CD4-positive, alpha-beta T cell (primary cell): ENCODE measurements around the gene SDHB. TPM values are rescaled to one million over a fixed set of nuclear protein-coding genes. Genes with fewer than 3 reads are reported as not detected.

Experiments
- ATAC-seq: fragments of 200-7000 bp; cut with Tn5 transposase; one replicate; pipeline ENCODE4 v1.10.0; 2022; ENCODE audit warnings: mild to moderate bottlenecking; ENCODE audit not compliant: poor library complexity
- CTCF ChIA-PET: fragments of 350-600 bp; sonication (Branson Sonifier 250); formaldehyde crosslinking; loops from one replicate; lab custom pipeline; 2021; ENCODE audit warnings: antibody characterized with exemption, inconsistent platforms; lab: Charles Lee
- POLR2A ChIA-PET: fragments of 350-600 bp; sonication (Branson Sonifier 250); formaldehyde crosslinking; loops from one replicate; lab custom pipeline; 2021; ENCODE audit warnings: antibody characterized with exemption, inconsistent platforms; lab: Charles Lee
- DNase-seq, 14 experiments: peaks; one replicate each; pipeline ENCODE4 v3.0.0-alpha.2; 2013 to 2020; ENCODE audit warnings: mixed read lengths in 2 of 14
- H3K27ac ChIP-seq, 2 donors: one replicate each; pipeline versions ENCODE4 v1.5.1 to v1.7.0; 2013; ENCODE audit warnings: low read length in 2 of 2, low read depth in 1 of 2, mild to moderate bottlenecking in 1 of 2
- H3K27me3 ChIP-seq, 2 experiments: 1 replicate in 1 of 2; 2 replicates in 1 of 2; pipeline versions ENCODE4 v1.6.1 to v1.7.0; 2013; ENCODE audit warnings: low read length in 2 of 2, control low read depth in 1 of 2, mild to moderate bottlenecking in 1 of 2, moderate library complexity in 1 of 2; ENCODE audit not compliant: insufficient read depth in 2 of 2, control insufficient read depth in 1 of 2
- H3K36me3 ChIP-seq: one replicate; pipeline ENCODE4 v1.6.1; 2013; ENCODE audit warnings: low read length, control low read depth; ENCODE audit not compliant: insufficient read depth
- H3K4me1 ChIP-seq: one replicate; pipeline ENCODE4 v1.6.1; 2013; ENCODE audit warnings: low read length, control low read depth; ENCODE audit not compliant: insufficient read depth
- H3K4me3 ChIP-seq: one replicate; pipeline ENCODE4 v1.5.1; 2013; ENCODE audit warnings: mild to moderate bottlenecking, low read length, moderate library complexity
- H3K9me3 ChIP-seq, 2 experiments: 1 replicate in 1 of 2; 2 replicates in 1 of 2; pipeline versions ENCODE4 v1.6.1 to v1.7.0; 2013; ENCODE audit warnings: low read length in 2 of 2, mild to moderate bottlenecking in 2 of 2, control low read depth in 1 of 2, moderate library complexity in 1 of 2; ENCODE audit not compliant: control insufficient read depth in 1 of 2, insufficient read depth in 1 of 2
- H3K27ac Mint-ChIP-seq: one replicate; pipeline ENCODE4 v1.8.0; 2020; ENCODE audit warnings: mixed read lengths
- H3K27me3 Mint-ChIP-seq: one replicate; pipeline ENCODE4 v1.8.0; 2021; ENCODE audit warnings: mixed read lengths
- H3K36me3 Mint-ChIP-seq: one replicate; pipeline ENCODE4 v1.8.0; 2021; ENCODE audit warnings: low read depth, mixed read lengths
- H3K4me1 Mint-ChIP-seq: one replicate; pipeline ENCODE4 v1.8.0; 2021; ENCODE audit warnings: low read depth, mixed read lengths
- H3K4me3 Mint-ChIP-seq: one replicate; pipeline ENCODE4 v1.8.0; 2020; ENCODE audit warnings: mild to moderate bottlenecking, mixed read lengths
- H3K9me3 Mint-ChIP-seq: one replicate; pipeline ENCODE4 v1.8.0; 2020; ENCODE audit warnings: mixed read lengths
- intact Hi-C, 2 experiments: fragments of 100-400 bp; cut with DNase I in 1 of 2; cut with micrococcal nuclease in 1 of 2; formaldehyde crosslinking; loops; one replicate each; pipeline versions ENCODE4 v1.15.1 to v1.9.0; 2023 to 2025; cut with DNase I, micrococcal nuclease
- total RNA-seq, 174 experiments: library from RNA in 2 of 174; stranded (reverse) in 2 of 174; gene quantifications; one replicate each; pipeline ENCODE4 v1.2.3 and lab custom pipeline; 2021 to 2026
- TF ChIP-seq, protein P1 (sequence below): fragments of 200-600 bp; IDR thresholded peaks from one replicate; pipeline ENCODE4 v1.8.0; 2022; ENCODE audit warnings: antibody characterized with exemption, mild to moderate bottlenecking

The SDHB gene
- total RNA-seq, 2 experiments from 2014 or later, result 53.9 to 56.2 TPM

DNA sequence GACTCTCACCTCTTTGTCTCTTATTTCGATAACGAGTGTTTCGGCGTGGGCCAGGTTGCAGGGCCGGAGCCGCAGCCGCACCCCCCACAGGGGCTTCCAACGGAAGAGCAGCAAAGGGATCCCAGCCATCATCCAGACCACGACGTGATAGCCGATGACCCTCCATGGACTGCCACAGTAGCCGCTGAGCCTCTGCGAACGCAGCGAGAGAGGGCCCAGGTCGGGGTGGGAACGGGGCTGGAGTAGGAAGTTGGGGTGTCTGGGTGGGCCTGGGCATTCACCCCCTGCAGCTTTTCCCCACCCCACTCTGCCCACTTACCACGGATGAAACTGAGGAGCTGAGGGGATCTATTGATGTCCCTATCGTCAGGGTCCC is 48.5 kb downstream of the SDHB start:
- ChIA-PET POLR2A (no interaction called here), CTCF (no interaction called here)
- Histone ChIP-seq H3K36me3 (peaks cover 40% of the 10 kb centered on the region), H3K4me1 (peaks cover 16% of the 10 kb centered on the region), H3K27ac (no peak overlapping the region), H3K9me3 (no peaks in the 10 kb centered on the region), H3K27me3 (no peaks in the 10 kb centered on the region), H3K4me3 (no peak overlapping the region)
- no peak overlapping the region for H3K4me3 Mint-ChIP-seq
- intact Hi-C loops, result no loop called here
- DNase-seq (no peak), ATAC-seq (no peak)
- H3K27ac Mint-ChIP-seq, result no peak overlapping the region
- H3K4me1 Mint-ChIP-seq, result peaks cover 4% of the 10 kb centered on the region
- no peaks in the 10 kb centered on the region for H3K27me3 Mint-ChIP-seq
- TF ChIP-seq, protein P1, sequence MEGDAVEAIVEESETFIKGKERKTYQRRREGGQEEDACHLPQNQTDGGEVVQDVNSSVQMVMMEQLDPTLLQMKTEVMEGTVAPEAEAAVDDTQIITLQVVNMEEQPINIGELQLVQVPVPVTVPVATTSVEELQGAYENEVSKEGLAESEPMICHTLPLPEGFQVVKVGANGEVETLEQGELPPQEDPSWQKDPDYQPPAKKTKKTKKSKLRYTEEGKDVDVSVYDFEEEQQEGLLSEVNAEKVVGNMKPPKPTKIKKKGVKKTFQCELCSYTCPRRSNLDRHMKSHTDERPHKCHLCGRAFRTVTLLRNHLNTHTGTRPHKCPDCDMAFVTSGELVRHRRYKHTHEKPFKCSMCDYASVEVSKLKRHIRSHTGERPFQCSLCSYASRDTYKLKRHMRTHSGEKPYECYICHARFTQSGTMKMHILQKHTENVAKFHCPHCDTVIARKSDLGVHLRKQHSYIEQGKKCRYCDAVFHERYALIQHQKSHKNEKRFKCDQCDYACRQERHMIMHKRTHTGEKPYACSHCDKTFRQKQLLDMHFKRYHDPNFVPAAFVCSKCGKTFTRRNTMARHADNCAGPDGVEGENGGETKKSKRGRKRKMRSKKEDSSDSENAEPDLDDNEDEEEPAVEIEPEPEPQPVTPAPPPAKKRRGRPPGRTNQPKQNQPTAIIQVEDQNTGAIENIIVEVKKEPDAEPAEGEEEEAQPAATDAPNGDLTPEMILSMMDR, result no peak
- peaks cover 33% of the 10 kb centered on the region for H3K36me3 Mint-ChIP-seq
- H3K9me3 Mint-ChIP-seq, result no peaks in the 10 kb centered on the region

DNA sequence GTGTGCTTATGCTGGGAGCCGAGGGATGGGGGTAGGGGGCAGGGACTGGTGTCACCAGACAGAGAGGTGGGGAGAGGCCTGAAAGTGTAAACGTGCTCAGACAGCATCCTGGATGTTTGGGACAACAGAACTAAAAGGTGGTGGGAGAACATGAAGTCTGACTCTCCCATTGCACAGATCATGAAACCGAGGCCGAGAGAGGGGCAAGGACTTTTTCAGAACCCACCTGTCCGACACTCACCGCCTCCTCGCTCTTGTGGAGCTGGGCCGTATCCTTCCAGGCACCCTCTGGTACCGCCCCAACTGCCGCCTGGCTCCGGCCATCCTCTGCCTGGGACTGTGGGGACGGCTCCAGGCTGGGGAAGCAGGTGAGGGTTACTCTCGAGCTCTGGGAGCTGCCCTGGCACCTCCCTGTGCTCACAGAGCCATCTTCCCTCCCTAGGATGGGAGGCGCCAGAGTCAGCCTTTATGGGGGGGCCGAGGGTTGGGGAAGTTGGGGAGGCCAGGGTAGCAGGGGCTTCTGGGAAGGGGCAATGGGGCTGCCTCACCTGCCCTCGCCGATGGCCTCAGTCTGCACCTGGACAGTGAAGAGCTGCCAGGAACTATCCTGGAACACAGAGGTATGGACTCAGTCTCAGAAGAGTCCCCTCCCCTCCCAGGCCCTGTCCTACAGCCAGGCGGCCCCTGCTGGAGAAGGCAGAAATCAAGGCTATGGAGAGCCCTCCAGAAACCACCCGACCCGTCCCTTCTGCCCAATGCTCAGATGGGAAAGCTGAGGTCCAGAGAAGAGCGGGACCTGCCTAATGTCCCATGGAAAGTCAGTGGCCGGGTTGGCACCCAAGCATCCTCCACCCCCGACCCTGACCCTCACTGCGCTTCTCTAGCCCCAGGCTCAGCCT is 49.1 kb downstream of the SDHB start:
- H3K9me3 ChIP-seq, result no peaks in the 10 kb centered on the region
- ATAC-seq (no peak), DNase-seq (no peak)
- ChIA-PET POLR2A (no interaction called here), CTCF (no interaction called here)
- TF ChIP-seq, protein P1, result no peak
- H3K27ac ChIP-seq, result no peak overlapping the region
- intact Hi-C loops, result no loop called here
- Mint-ChIP-seq H3K27me3 (no peaks in the 10 kb centered on the region), H3K4me3 (no peak overlapping the region), H3K36me3 (peaks cover 32% of the 10 kb centered on the region), H3K9me3 (no peaks in the 10 kb centered on the region), H3K4me1 (no peaks in the 10 kb centered on the region), H3K27ac (no peak overlapping the region)
- H3K4me3 ChIP-seq, result no peak overlapping the region
- H3K36me3 ChIP-seq, result peaks cover 42% of the 10 kb centered on the region
- H3K4me1 ChIP-seq, result peaks cover 9% of the 10 kb centered on the region
- no peaks in the 10 kb centered on the region for H3K27me3 ChIP-seq

DNA sequence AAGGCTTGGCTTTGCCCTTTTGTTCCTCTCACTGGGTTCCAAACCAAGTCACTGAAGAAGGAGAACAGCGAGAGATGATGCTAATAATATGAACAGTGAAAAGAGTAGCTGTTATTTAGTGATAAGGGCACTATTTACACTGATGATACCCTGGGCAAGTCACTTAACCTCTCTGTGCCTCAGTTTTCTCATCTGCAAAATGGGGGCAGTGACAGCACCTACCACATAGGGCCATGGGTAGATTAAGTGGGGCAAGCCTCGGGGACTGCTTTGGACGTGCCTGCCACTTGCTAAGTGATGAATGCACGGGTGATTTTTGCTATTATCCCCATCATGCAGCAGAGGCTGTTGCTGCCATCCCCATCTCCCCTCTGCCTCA is 51.3 kb downstream of the SDHB start:
- TF ChIP-seq, protein P1, result no peak
- intact Hi-C loops, result no loop called here
- H3K27me3 Mint-ChIP-seq, result no peaks in the 10 kb centered on the region
- H3K9me3 Mint-ChIP-seq, result no peaks in the 10 kb centered on the region
- H3K27ac Mint-ChIP-seq, result no peak overlapping the region
- no peak overlapping the region for H3K4me3 Mint-ChIP-seq
- DNase-seq (no peak), ATAC-seq (no peak)
- Histone ChIP-seq H3K4me3 (no peak overlapping the region), H3K27me3 (no peaks in the 10 kb centered on the region), H3K4me1 (no peaks in the 10 kb centered on the region), H3K36me3 (peaks cover 53% of the 10 kb centered on the region), H3K9me3 (no peaks in the 10 kb centered on the region), H3K27ac (no peak overlapping the region)
- POLR2A ChIA-PET, result no interaction called here
- no peaks in the 10 kb centered on the region for H3K4me1 Mint-ChIP-seq
- CTCF ChIA-PET, result no interaction called here
- peaks cover 49% of the 10 kb centered on the region for H3K36me3 Mint-ChIP-seq
